ENCODE measurements around the gene PRKG1.

The PRKG1 gene

GRCh38 chr10:51892965-51893658, 818.8 kb downstream of the PRKG1 start:
- H3F3A ChIP-seq (ENCODE audit: insufficient read depth) = no peaks in the 10 kb centered on the region
- H3K4me2 ChIP-seq (ENCODE audit: low read depth, low read length, poor library complexity, severe bottlenecking) = no peak overlapping the region
- H3K79me2 ChIP-seq (ENCODE audit: insufficient read depth, low read length) = no peaks in the 10 kb centered on the region
- H3K27me3 ChIP-seq (ENCODE audit: low read length) = no peaks in the 10 kb centered on the region
- no peak overlapping the region for H2AFZ ChIP-seq (ENCODE audit: low read depth, low read length, severe bottlenecking)
- H3K4me3 ChIP-seq (ENCODE audit: insufficient read depth, low read length, poor library complexity, severe bottlenecking) = no peak overlapping the region
- H3K9me2 ChIP-seq (replicated peaks; ENCODE audit: insufficient read depth, low read length) = no peaks in the 10 kb centered on the region
- no peaks in the 10 kb centered on the region for H4K20me1 ChIP-seq (ENCODE audit: low read depth, low read length)
- no peak overlapping the region for H3K9ac ChIP-seq (ENCODE audit: low read length)
- H3K27ac ChIP-seq (ENCODE audit: low read depth, low read length) = no peak overlapping the region
- H3K9me3 ChIP-seq (ENCODE audit: insufficient read depth, low read length) = no peaks in the 10 kb centered on the region
- TF ChIP-seq CTCF (IDR thresholded peaks at IDR 0.05; ENCODE audit: insufficient read depth, low read length, poor library complexity, severe bottlenecking) (no peak), EZH2phosphoT487 (conservative IDR thresholded peaks at IDR 0.05; ENCODE audit: low read length) (no peak)
- H3K36me3 ChIP-seq (ENCODE audit: low read length) = no peaks in the 10 kb centered on the region

GRCh38 chr10:51894771-51895578, 820.7 kb downstream of the PRKG1 start:
- H2AFZ ChIP-seq (ENCODE audit: low read depth, low read length, severe bottlenecking) = no peak overlapping the region
- no peak overlapping the region for H3K9ac ChIP-seq (ENCODE audit: low read length)
- no peaks in the 10 kb centered on the region for H3K79me2 ChIP-seq (ENCODE audit: insufficient read depth, low read length)
- no peak for TF ChIP-seq CTCF (IDR thresholded peaks at IDR 0.05; ENCODE audit: insufficient read depth, low read length, poor library complexity, severe bottlenecking)
- no peak for TF ChIP-seq EZH2phosphoT487 (conservative IDR thresholded peaks at IDR 0.05; ENCODE audit: low read length)
- H3K9me3 ChIP-seq (ENCODE audit: insufficient read depth, low read length) = no peaks in the 10 kb centered on the region
- H3K9me2 ChIP-seq (replicated peaks; ENCODE audit: insufficient read depth, low read length) = no peaks in the 10 kb centered on the region
- H3K4me3 ChIP-seq (ENCODE audit: insufficient read depth, low read length, poor library complexity, severe bottlenecking) = no peak overlapping the region
- H3K27me3 ChIP-seq (ENCODE audit: low read length) = no peaks in the 10 kb centered on the region
- H3F3A ChIP-seq (ENCODE audit: insufficient read depth) = no peaks in the 10 kb centered on the region
- H3K27ac ChIP-seq (ENCODE audit: low read depth, low read length) = no peak overlapping the region
- H4K20me1 ChIP-seq (ENCODE audit: low read depth, low read length) = no peaks in the 10 kb centered on the region
- no peak overlapping the region for H3K4me2 ChIP-seq (ENCODE audit: low read depth, low read length, poor library complexity, severe bottlenecking)
- H3K36me3 ChIP-seq (ENCODE audit: low read length) = no peaks in the 10 kb centered on the region

- no peak overlapping the region for H3K27ac ChIP-seq (ENCODE audit: low read depth, low read length)
- no peak overlapping the region for H3K4me2 ChIP-seq (ENCODE audit: low read depth, low read length, poor library complexity, severe bottlenecking)
- H2AFZ ChIP-seq (ENCODE audit: low read depth, low read length, severe bottlenecking) = no peak overlapping the region
- no peaks in the 10 kb centered on the region for H4K20me1 ChIP-seq (ENCODE audit: low read depth, low read length)
- TF ChIP-seq CTCF (IDR thresholded peaks at IDR 0.05; ENCODE audit: insufficient read depth, low read length, poor library complexity, severe bottlenecking) = no peak
- TF ChIP-seq EZH2phosphoT487 (conservative IDR thresholded peaks at IDR 0.05; ENCODE audit: low read length) = no peak
- no peak overlapping the region for H3K4me3 ChIP-seq (ENCODE audit: insufficient read depth, low read length, poor library complexity, severe bottlenecking)
- no peaks in the 10 kb centered on the region for H3K9me3 ChIP-seq (ENCODE audit: insufficient read depth, low read length)
- H3K79me2 ChIP-seq (ENCODE audit: insufficient read depth, low read length) = no peaks in the 10 kb centered on the region
- no peaks in the 10 kb centered on the region for H3F3A ChIP-seq (ENCODE audit: insufficient read depth)
- H3K36me3 ChIP-seq (ENCODE audit: low read length) = no peaks in the 10 kb centered on the region
- no peaks in the 10 kb centered on the region for H3K9me2 ChIP-seq (replicated peaks; ENCODE audit: insufficient read depth, low read length)
- no peak overlapping the region for H3K9ac ChIP-seq (ENCODE audit: low read length)
- no peaks in the 10 kb centered on the region for H3K27me3 ChIP-seq (ENCODE audit: low read length)
Measured at GRCh38 chr10:51896849-51897248, 822.6 kb downstream of the PRKG1 start.
